Psoas muscle (tissue), 8 donors: ENCODE data around the gene SNX10. TPM values are rescaled to one million over a fixed set of nuclear protein-coding genes. Genes with fewer than 3 reads are reported as not detected.

ENCODE experiments used
- ATAC-seq, 4 donors: fragments of 200-7000 bp; cut with Tn5 transposase; one replicate each; pipeline ENCODE4 v1.9.1; 2020; ENCODE audit warnings: moderate library complexity in 3 of 4, mild to moderate bottlenecking in 2 of 4
- DNase-seq, 2 donors: peaks; one replicate each; pipeline ENCODE4 v3.0.0-alpha.2; 2020
- H3K27ac ChIP-seq: fragments of 200-600 bp; one replicate; pipeline ENCODE4 v1.8.0; 2022
- H3K27me3 ChIP-seq, 3 donors: fragments of 200-600 bp in 1 of 3; one replicate each; pipeline versions ENCODE4 v1.6.1 to v1.8.0; 2013 to 2022; ENCODE audit warnings: low read length in 2 of 3, mild to moderate bottlenecking in 2 of 3, moderate library complexity in 1 of 3; ENCODE audit not compliant: insufficient read depth in 3 of 3
- H3K36me3 ChIP-seq, 2 donors: fragments of 200-600 bp in 1 of 2; one replicate each; pipeline versions ENCODE4 v1.6.1 to v1.8.0; 2013 to 2022; ENCODE audit warnings: low read depth in 1 of 2, mild to moderate bottlenecking in 1 of 2, moderate library complexity in 1 of 2; ENCODE audit not compliant: insufficient read depth in 1 of 2
- H3K4me1 ChIP-seq: fragments of 200-600 bp; one replicate; pipeline ENCODE4 v1.8.0; 2022
- H3K4me3 ChIP-seq: fragments of 200-600 bp; one replicate; pipeline ENCODE4 v1.8.0; 2022; ENCODE audit warnings: mild to moderate bottlenecking
- H3K9me3 ChIP-seq: fragments of 200-600 bp; one replicate; pipeline ENCODE4 v1.8.0; 2022
- WGBS, 3 donors: extraction: QIAGEN DNeasy Blood & Tissue Kit; methylation state at CpG; one replicate each; pipeline versions ENCODE4 v1.1.6 to v1.1.7; 2013; 5-methylcytosine and 5-hydroxymethylcytosine counted together
- intact Hi-C, 2 donors: fragments of 100-400 bp; cut with DNase I; formaldehyde crosslinking; loops; one replicate each; pipeline versions ENCODE4 v1.11.0 to v1.14.2; 2022
- polyA plus RNA-seq, 3 donors: library from polyadenylated mRNA; stranded (reverse); fragments of 200-250 nt; gene quantifications; one replicate each; pipeline ENCODE4 v1.2.3, GENCODE V29; 2013
- total RNA-seq, 4 donors: library from RNA; stranded (reverse); fragmentation: NEBNext Ultra II Directional in 2 of 4; extraction: Animal tissue kit (Norgen Biotek cat#: 25700) in 2 of 4; gene quantifications; one replicate each; pipeline versions ENCODE4 v1.2.1 to v1.2.4, GENCODE V29; 2021 to 2023
- TF ChIP-seq, protein P1 (sequence below): fragments of 200-600 bp; IDR thresholded peaks from one replicate; pipeline ENCODE4 v1.8.0; 2022; ENCODE audit warnings: antibody characterized with exemption
- donor health status: healthy with polysubstance abuse.
- donor health status: DM: no; HTN: no; CAD: no; lungs with moderate emphysema.
- donor health status: Bipolar disorder and iron deficiency.
- donor health status: healthy.
- donor health status: DM: yes; HTN: yes; CAD: no.
- donor health status: DM: no; HTN: no; CAD: no.
- donor health status: DM: no; HTN: no; CAD: no.
- donor health status: DM: yes; HTN: yes; CAD: no.

Gene SNX10
- total and polyA plus RNA-seq, 7 donors: 0.25 to 1.4 (median 0.97) TPM

GRCh38 chr7:26265499-26266075 lies 26.1 kb upstream of the SNX10 start:
- H3K36me3 ChIP-seq: no peaks in the 10 kb centered on the region
- intact Hi-C loops: no loop called here
- no peak overlapping the region for H3K4me3 ChIP-seq
- H3K4me1 ChIP-seq: no peaks in the 10 kb centered on the region
- H3K9me3 ChIP-seq: no peaks in the 10 kb centered on the region
- DNase-seq (no peak), ATAC-seq (no peak)
- H3K27ac ChIP-seq: no peak overlapping the region
- 74 to 81% (median 74%) methylated on average over 5 of the region's 5 CpGs for WGBS, 3 donors
- TF ChIP-seq, protein P1, sequence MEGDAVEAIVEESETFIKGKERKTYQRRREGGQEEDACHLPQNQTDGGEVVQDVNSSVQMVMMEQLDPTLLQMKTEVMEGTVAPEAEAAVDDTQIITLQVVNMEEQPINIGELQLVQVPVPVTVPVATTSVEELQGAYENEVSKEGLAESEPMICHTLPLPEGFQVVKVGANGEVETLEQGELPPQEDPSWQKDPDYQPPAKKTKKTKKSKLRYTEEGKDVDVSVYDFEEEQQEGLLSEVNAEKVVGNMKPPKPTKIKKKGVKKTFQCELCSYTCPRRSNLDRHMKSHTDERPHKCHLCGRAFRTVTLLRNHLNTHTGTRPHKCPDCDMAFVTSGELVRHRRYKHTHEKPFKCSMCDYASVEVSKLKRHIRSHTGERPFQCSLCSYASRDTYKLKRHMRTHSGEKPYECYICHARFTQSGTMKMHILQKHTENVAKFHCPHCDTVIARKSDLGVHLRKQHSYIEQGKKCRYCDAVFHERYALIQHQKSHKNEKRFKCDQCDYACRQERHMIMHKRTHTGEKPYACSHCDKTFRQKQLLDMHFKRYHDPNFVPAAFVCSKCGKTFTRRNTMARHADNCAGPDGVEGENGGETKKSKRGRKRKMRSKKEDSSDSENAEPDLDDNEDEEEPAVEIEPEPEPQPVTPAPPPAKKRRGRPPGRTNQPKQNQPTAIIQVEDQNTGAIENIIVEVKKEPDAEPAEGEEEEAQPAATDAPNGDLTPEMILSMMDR: no peak
- peaks cover 0 to 4% (median 0%) of the 10 kb centered on the region in 3 donors for H3K27me3 ChIP-seq

DNA sequence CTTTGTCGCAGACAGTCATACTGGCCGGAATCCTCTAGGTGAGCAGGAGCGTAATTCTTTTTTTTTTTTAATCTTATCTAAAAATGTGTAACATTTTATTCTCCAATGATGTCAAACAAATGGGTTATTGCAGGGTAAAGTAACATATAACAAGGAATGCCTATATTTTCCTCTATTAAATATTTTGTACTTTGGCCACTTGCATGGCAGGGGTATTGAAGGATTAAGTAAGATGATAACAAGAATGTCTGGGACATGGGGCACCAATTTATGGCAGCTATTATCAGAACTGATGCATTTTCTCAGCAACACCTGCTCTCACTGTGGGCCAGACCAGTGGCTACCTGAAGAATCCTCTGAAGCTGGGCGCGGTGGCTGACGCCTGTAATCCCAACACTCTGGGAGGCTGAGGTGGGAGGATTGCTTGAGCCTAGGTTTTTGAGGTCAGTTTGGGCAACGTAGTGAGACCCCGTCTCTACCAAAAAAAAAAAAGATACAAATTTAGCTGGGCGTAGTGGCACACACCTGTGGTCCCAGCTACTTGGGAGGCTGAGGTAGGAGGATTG lies 24.0 kb upstream of the SNX10 start:
- no peak overlapping the region for H3K27ac ChIP-seq
- no peaks in the 10 kb centered on the region for H3K9me3 ChIP-seq
- no peaks in the 10 kb centered on the region for H3K4me1 ChIP-seq
- no peaks in the 10 kb centered on the region for H3K36me3 ChIP-seq
- H3K27me3 ChIP-seq: peaks cover 0 to 4% (median 0%) of the 10 kb centered on the region in 3 donors
- intact Hi-C loops: no loop called here
- no peak for ATAC-seq
- 93 to 98% (median 95%) methylated on average over 9 of the region's 9 CpGs for WGBS, 3 donors
- TF ChIP-seq, protein P1: no peak
- H3K4me3 ChIP-seq: no peak overlapping the region
- DNase-seq: no peak

- 76 to 78% (median 76%) methylated on average over 3 of the region's 3 CpGs for whole genome bisulfite sequencing, 3 donors
- Histone ChIP-seq H3K4me1 (no peaks in the 10 kb centered on the region), H3K27me3 (no peaks in the 10 kb centered on the region), H3K9me3 (no peaks in the 10 kb centered on the region), H3K36me3 (no peaks in the 10 kb centered on the region), H3K4me3 (no peak overlapping the region), H3K27ac (no peak overlapping the region)
- ATAC-seq (no peak), DNase-seq (no peak)
- TF ChIP-seq, protein P1: no peak
- intact Hi-C loops: no loop called here
These were observed 16.4 kb upstream of the SNX10 start for GRCh38 chr7:26275213-26275612.

DNA sequence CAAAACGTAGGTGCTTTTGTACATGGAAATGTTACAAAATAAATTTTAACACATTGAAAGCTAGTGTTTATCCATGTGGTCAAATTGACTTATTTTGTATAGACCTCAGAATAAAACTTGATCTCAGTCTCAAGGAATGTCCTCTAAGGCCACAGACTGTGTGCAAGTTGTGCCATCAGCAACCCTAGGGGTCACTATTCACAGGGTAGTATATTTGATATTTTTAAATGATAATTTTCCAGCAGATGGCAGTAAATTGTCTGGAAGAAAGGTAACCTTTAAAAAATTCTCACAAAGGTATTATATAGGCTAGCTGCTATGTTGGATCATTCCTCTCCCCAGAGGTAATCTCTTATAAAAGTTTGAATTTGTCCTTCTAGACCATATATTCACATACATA lies 12.9 kb upstream of the SNX10 start:
- no peak overlapping the region for H3K27ac ChIP-seq
- ATAC-seq (no peak), DNase-seq (no peak)
- intact Hi-C loops: no loop called here
- H3K4me1 ChIP-seq: no peaks in the 10 kb centered on the region
- H3K27me3 ChIP-seq: no peaks in the 10 kb centered on the region
- no peaks in the 10 kb centered on the region for H3K36me3 ChIP-seq
- WGBS, 3 donors: 0 to 31% (median 20%) methylated on average over 1 of the region's 1 CpG
- no peak overlapping the region for H3K4me3 ChIP-seq
- H3K9me3 ChIP-seq: no peaks in the 10 kb centered on the region
- TF ChIP-seq, protein P1: peak; percentile 6

- H3K27me3 ChIP-seq: no peaks in the 10 kb centered on the region
- H3K4me1 ChIP-seq: no peaks in the 10 kb centered on the region
- intact Hi-C loops: no loop called here
- no peaks in the 10 kb centered on the region for H3K9me3 ChIP-seq
- no peak for ATAC-seq
- 77 to 81% (median 78%) methylated on average over 4 of the region's 4 CpGs for WGBS, 3 donors
- DNase-seq: no peak
- no peak overlapping the region for H3K4me3 ChIP-seq
- no peaks in the 10 kb centered on the region for H3K36me3 ChIP-seq
- H3K27ac ChIP-seq: no peak overlapping the region
- TF ChIP-seq, protein P1: no peak
These were observed 12.3 kb upstream of the SNX10 start for GRCh38 chr7:26279405-26279804.
